Measurements from ENCODE around the gene CLEC2D.
A peak's percentile ranks its signal among the peaks of the same experiment; 100 is the strongest.
"Not testable (repeated sequence)": the region's sequence is repeated elsewhere in the genome, so short reads cannot be mapped to it uniquely, and the experiment has no call there.

CLEC2D gene, protein sequence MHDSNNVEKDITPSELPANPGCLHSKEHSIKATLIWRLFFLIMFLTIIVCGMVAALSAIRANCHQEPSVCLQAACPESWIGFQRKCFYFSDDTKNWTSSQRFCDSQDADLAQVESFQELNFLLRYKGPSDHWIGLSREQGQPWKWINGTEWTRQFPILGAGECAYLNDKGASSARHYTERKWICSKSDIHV

DNA sequence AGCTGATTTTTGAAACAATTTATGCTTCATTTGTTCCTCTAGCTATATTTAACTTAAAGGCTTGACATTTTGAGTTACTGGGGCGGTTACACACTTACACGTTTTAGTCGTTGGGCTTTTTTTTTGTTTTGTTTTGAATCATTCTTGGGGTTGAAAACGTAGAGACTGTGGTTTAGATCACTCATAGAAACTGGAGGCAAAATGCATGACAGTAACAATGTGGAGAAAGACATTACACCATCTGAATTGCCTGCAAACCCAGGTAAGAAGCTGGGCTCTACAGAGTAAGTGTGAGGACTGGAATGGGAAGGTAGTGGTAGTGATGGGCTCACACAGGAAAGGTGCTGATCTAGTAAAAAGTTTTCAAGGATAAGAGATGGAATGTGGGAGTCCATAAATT lies at the start of gene CLEC2D:
CLEC2D (plus strand) TSS at position 180 of the 400 bp plus-strand sequence; CDS start at position 202, 22 bp downstream.
- no peak for DNase-seq (ENCODE audit: low spot score)

DNA sequence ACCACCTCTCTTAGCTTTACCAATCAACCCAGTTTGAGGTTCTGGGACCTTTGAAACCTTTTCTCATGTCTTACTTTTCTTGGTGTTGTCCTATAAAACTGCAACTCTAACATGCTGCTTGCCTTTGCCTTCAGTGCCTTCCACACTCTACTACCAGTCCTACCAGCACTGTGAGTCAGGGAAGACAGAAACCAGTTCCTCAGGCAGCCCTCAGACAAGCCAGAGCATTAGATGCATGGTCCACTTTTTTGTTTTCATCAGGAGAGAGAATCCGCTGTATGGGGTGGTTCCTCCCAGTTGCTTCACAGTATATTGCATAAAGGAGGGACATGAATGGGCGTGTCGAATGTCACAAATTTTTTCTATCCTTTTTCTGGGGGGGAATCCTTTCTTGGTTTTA lies 44.5 kb upstream of the CLEC2D start:
- no peak for DNase-seq (ENCODE audit: low spot score)

DNA sequence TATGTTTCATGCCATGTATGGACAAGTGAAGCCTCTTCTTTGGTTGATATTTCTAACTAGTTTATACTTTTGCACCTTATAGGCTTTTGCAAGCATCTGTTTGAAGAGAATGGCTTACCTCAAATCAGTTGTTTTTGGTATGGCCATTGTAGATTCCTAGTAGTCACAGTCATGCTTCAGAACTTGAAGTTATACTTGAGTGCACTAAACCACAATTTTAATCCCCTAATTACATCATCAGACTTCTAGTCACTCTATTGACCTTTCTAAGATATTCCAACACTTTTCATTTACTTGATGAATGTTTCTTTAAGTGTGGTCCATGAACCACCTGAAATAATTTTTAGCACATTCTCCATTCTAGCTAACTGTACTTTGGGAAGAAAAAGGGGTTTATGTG lies 43.2 kb upstream of the CLEC2D start:
- no peak for DNase-seq (ENCODE audit: low spot score)

DNA sequence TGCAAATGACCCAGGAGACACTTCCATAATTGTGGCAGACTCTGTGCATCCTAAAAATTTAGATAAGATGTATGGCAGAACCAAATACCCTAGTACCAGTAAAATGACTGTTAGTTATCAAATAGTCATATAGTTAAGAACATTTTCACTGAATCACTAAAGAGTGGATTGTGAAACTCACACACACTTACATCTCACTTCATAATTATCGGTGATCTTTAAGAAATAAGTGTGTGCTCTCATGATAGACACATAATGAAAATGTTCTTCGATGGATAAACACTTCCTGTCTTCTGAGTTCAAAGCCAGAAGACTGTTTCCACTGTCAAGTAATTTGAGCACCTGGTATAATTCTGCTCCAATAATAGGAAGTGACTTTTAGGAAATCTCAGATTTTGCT lies 42.7 kb upstream of the CLEC2D start:
- DNase-seq (ENCODE audit: low spot score) = no peak

DNA sequence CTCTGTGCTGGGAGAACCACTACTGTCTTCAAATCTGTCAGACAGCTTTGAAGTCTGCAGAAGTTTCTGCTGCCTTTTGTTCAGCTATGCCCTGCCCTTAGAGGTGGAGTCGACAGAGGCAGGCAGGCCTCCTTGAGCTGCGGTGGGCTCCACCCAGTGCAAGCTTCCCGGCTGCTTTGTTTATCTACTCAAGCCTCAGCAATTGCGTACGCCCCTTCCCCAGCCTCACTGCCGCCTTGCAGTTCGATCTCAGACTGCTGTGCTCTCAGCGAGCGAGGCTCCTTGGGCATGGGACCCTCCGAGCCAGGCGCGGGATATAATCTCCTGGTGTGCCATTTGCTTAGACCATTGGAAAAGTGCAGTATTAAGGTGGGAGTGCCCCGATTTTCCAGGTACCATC lies 36.7 kb upstream of the CLEC2D start:
- no peak for DNase-seq (ENCODE audit: low spot score)

DNA sequence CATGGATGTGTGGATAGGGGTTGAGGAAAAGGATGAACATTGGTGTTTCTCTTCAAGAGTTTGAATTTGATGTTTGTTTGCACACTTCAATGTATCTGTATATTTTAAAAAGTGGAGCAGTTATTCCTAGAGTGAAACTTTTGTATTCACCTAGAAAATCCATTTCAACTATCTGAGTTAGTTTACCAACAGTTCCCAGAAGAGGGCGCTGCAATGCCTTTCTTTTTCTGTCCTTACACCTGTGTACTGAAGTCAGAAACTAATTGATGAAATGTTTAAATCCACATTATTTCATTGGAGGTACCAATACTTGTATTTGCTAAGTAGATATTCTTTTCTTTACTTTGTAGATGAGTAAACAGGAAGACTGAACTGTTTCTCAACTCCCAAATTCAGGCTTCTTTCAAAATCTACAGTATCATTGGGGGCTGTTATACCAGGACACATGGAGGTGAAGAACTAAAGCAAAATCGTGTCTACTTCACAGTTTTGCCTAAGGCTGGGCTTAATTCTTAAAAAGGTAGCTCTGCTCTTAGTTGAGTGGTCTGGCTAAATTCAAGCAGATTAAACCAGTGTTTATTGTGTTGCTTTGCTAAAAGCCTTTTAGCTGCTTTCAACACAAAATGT lies 35.2 kb upstream of the CLEC2D start:
- peak; percentile 45 for DNase-seq (ENCODE audit: low spot score)

DNA sequence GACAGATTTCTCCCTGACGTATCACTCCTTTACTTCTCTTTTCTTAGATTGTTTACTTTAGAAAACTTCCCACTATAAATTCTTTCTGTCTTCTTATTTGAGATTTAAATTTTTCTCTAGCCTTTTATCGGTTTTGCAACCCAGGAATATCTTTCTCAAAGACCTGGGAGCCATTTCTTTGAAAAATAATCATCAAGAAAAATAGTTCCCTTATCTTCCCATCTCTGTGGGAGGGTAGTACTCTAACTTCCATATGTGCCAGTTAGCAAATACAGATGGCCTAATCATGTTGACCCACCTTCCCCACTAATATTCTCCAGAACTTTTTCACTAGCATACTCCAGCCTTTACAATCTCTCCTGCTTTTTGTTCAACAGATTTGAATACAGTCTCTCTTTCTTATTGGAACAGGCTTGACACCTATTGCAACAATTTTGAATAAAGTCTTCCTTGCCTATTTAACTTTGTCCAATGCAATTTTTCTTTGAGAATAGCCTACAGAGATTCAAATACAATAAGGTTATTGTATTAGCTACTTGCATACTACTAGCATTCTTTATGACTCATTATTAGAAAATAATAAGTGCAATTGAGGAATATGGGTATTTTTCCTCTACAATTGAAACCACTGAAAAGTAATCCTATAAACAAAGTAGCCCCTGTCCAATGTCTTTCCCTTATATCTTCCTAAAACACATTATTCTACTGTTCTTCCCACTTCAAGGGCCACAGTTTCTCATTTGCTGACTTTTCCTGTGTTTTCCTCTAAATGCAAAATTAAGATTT lies 34.4 kb upstream of the CLEC2D start:
- DNase-seq (ENCODE audit: low spot score) = no peak

DNA sequence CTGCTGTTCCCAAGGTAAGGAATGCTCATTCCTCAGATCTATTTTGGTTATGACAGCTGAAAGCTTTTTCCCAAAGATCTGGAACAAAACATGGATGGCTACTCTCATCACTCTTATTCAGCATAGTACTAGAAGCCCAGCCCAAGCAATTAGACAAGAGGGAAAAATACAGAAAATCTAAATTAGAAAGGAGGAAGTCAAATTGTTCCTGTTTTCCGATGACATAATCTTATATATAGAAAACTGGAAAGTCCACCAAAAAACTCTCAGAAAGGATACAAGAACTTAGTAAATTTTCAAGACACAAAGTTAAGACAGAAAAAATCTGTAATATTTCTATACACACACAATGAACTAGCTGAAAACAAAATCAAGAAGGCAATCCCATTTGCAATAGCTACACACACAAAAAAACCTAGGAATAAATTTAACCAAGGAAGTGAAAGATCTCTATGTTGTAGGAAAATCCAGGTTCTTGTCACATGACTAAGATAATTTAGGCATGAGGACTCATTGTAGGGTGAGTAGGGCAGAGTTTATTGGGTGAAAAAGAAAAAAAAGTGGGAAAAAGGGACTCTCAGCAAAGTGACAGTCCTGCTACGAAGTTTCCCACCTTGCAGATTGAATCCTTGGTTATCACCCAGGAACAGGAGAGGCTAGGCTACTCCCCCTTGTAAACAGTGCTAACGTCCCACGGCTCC lies 33.2 kb upstream of the CLEC2D start:
- DNase-seq (ENCODE audit: low spot score) = no peak

DNA sequence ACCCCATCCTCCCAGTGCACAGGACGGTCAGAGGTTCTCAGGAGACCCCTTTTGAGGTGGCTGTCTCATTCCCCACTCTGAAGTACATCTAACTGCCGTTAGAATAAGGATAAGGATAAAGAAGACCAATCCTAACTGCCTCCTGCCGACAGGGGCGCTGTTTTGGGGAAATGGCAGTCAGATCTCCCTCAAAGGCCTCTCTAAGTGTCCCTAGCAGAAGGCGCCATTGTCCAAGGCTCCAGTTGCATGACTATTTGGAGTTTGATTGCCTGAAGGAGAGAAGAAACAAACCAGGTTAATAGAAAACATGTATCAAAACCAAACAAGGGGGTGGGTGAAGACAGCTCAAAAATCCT lies 32.7 kb upstream of the CLEC2D start:
- DNase-seq (ENCODE audit: low spot score) = no peak

DNA sequence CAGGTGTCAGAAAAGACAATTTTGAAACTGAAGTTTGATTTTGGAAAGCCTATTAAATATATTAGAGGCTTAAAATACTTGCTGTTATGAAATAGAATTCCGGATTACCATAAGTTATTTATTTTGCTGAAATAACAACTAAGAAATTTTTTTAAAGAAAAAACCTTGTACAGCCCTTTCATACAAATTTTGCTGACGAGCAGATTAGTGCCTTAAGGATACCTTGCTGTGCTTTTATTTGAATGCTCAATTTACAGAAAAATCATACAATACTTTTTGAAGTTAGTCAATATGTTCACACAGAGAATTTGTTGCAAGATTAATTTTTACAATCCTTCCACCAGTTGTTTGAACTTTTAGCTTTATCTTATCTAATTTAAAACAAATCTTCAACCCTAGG lies 29.5 kb upstream of the CLEC2D start:
- no peak for DNase-seq (ENCODE audit: low spot score)

DNA sequence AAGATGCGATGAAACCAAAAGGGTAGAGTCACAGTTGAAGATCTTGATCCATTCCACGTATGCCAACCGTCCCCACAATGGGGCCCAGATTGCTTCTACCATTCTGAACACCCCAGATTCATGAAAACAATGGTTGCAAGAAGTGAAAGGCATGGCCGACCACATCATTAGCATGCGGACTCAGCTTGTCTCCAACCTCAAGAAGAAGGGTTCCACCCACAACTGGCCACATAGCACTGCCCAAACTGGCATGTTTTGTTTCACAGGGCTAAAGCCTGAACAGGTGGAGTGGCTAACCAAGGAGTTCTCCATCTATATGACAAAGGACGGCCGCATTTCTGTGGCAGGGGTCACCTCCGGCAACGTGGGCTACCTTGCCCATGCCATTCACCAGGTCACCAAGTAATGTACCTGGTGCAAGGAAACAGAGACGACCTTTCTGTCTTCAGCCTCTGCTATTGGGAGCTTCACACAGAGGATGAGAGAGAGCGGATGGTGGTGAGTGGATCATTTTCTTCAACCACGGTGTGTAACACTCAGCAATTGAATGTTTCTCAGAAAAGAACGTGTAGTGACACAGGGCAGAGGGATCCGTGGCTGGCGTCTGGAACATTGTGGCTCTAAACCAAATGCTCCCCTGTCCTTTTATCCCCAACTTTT lies 26.8 kb upstream of the CLEC2D start:
- DNase-seq (ENCODE audit: low spot score) = no peak

DNA sequence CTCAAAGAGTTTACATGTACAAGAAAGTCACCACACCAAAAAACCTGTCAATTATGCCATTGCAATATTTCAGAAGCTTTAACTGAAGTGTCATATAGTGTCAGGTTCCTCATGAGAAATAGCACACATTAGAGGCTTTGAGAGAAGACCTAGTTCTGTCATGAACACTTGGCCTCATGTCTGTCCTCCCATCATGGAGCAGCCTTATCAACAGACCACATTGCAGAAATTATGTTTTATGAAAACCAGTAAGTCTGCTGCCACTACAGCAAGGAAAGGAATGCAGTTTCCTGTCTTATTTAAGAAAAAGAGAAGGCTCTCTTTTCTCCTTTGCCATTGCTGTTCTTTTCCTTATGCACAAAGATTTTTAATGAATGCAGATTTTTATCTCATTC lies 26.2 kb upstream of the CLEC2D start:
- DNase-seq (ENCODE audit: low spot score) = no peak

DNA sequence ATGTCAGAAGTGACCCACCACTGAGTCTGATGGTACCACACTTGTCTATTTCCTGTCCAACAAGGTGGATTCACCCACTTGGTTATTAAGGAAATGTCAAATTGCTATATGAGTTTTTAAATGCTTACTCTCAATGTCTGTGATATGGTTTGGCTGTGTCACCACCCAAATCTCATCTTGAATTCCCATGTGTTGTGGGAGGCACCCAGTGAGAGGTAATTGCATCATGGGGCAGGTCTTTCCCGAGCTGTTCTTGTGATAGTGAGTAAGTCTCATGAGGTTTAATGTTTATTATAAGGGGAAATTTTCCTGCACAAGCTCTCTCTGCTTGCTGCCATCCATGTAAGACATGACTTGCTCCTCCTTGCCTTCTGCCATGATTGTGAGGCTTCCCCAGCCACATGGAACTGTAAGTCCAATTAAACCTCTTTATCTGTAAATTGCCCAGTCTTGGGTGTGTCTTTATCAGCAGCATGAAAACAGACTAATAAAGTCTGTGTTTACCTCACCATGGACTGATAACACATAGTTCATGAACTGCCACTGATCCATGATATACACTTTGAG lies 24.4 kb upstream of the CLEC2D start:
- not testable (repeated sequence) for DNase-seq (ENCODE audit: low spot score)

DNA sequence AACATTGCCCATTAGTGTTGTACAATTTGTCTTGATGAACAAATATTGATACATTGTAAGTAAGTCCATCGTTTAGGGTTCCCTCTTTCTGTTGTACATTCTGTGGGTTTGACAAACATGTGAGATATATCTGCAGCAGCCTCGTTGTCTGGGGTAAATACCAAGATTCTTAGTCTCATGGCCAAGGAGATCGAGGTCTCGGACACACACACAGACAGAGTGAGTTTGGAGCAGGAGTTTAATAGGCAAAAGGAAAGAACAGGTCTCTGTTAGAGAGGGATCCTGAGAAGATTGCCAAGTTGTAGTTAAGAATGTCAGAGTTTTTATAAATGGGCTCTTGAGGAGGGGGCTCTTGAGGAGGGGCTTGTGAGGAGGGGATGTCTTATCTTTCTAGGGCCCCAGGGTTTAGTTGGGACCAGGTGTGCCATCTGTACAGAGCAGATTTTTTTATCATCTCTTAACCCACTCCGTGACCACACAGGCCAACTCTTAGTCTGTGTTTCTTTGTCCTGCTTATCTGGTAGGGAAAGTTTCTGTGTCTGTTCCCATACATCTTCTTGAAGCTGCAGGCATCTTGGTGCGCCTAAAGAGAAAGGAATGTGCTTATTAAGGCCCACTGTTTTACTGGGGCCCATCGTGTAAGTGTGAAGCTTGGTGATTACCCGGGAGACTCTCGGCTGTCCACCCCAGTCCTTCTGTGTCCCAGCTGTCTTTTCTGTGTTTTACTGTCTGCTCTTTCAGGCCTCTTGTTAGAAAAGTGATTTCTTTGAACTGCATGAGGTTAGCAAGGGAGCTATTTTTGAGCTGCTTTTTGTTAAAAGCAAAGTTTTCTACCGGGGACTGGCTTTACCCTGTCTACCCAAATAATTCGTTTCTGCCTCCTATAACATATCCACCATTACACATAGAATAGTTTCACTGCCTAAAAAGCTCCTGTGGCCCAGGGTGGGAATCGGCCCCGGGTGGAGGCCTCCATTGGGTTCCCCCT lies 22.4 kb upstream of the CLEC2D start:
- no peak for DNase-seq (ENCODE audit: low spot score)

DNA sequence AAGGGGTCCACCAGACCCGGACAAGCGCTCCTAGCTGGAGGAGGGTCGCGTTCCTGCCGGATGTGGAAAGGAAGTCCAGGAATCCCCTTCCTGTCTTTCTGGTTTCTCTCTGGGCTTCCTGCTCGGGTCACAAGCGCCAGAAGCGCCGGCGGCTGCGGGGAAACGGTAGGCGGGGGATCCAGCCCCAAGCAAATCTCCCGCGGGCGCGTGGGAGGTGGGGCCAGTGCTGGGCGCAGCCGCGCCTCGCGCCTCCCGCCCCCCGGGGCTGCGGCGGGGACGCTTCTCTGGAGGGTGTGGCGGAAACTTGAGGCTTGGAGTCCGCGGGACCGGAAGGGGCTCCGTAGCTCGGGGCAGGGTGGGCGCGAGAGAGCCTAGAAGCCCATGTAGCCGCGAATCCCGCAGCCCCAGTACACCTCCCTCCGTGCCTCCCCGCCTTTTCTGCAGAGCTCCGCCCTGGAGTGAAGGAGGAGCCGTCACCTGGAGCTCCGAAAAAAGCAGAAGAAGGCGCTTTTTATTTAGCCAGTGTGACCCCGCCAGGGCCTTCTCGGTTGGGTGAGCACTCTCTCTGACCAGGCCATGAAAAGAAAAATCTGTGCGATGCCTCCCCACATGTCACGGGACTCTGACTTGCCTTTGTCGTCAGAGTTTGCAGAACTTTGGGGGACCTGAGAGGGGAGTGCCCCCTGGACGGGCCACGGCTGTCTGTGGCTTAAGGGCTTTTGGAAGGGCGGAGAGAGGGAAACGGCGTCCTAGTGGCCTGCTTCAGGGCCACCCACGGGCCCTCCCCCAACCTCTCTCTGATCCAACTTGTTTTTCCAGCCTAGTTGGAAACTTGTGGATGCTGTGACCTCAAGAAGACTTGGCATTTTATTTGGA lies 21.4 kb upstream of the CLEC2D start:
- peak; percentile 66 for DNase-seq (ENCODE audit: low spot score)

DNA sequence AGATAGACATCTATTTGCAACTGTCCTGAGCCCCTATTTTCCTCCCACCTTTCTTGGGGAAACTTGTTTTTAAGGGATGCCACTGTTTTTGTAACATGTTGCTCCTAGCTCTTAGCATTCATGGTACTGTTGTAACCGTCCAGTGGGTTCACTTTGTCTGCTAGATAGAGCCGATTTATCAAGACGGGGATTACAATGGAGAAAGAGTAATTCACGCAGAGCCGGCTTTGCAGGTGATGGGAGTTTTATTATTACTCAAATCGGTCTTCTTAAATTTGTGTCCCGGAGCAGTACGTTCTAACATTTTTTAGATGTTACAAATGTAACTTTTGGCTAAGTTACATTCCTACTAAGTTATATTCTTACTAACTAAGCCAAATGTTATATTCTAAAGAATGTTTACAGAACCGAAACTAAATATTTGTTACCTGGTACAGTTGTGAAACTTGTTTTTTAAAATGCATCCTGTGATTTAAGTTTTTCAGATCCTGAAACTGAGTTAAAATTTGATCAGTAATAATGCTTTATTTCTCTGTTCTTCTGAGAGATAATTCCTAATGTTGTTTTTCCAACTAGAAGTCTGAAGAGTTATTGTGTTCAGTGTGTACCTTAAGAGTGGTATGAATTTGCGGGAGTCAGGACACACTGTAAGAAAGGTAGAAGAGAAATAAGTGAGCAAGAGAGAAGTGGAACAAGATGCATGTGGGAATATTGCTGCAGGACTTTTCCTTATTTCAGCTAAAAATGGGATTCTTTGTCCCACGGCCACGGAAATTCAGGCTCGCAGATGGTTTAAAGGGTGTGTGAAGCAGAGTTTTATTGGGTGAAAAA lies 20.6 kb upstream of the CLEC2D start:
- DNase-seq (ENCODE audit: low spot score) = no peak

DNA sequence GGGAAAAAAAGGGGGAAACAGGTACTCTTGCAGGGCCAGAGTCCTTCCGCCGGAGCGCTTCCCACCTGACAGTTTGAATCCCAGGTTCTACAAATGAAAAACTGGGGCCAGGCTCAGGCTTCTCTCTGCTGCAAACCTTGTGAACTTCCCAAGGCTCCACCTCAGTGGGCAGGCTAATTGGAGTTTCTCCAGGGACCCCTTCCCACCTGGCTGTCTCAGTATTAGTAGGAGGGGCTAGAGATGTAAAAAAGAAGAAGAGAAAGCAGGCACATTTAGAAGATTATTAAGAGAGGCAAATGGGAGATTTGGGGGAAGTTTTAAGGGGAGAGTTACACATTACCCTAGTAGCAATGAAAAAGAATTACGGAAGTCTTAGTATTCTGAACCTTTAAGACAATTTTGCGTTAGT lies 20.0 kb upstream of the CLEC2D start:
- DNase-seq (ENCODE audit: low spot score) = no peak

DNA sequence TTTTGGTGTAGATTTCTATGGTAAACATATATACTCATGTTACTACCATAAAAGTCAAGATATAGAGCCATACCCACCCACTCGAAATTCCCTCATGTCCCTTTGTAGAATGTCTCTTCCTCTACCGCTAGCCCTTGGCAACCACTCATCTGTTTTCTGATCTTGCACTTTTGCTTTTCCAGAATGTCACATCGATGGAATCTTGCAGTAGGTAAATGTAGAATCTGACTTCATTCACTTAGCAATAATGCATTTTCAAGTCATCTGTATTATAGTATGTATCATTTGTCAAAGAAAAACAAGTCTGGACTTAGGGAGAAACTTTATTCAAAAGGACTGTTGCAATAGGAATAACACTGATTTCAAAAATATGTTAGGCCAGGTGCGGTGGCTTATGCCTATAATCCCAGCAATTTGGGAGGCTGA lies 19.3 kb upstream of the CLEC2D start:
- DNase-seq (ENCODE audit: low spot score) = no peak

DNA sequence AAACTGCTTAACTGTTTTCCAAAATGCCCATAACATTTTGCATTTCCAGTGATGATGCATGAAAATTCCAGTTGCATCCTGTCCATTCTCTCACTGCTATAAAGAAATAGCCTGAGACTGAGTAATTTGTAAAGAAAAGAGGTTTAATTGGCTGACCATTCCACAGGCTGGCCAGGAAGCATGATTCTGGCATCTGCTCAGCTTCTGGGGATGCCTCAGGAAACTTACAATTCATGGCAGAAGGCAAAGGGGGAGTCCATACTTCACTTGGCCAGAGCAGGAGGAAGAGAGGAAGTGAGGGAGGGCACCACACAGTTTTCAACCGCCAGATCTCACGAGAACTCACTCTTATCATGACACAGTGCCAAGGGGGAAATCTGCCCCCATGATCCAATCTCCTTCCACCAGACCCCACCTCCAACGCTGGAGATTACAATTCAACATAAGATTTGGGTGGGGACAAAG lies 18.2 kb upstream of the CLEC2D start:
- peak; percentile 16 for DNase-seq (ENCODE audit: low spot score)

All from Ammon's horn (tissue), 1 donor.